Gastrocnemius medialis (tissue), 4 donors: Measurements from ENCODE around the gene AGAP2. TPM values are rescaled to one million over a fixed set of nuclear protein-coding genes. Genes with fewer than 3 reads are reported as not detected.

Experiments used
- ATAC-seq, 2 donors: fragments of 150-250 bp; one replicate each; pipeline ENCODE4 v1.9.1; 2016
- DNase-seq, 2 donors: peaks; one replicate each; pipeline ENCODE4 v3.0.0-alpha.2; 2019
- H3K27ac ChIP-seq, 4 donors: fragments of 200-600 bp; sonication (generic); 1 replicate in 1 of 4; 2 replicates in 3 of 4; pipeline ENCODE4 v1.5.1; 2016 to 2018; ENCODE audit warnings: mild to moderate bottlenecking in 2 of 4, moderate library complexity in 1 of 4
- H3K27me3 ChIP-seq, 3 donors: fragments of 200-600 bp; sonication (generic) in 2 of 3; 1 replicate in 1 of 3; 2 replicates in 2 of 3; pipeline versions ENCODE4 v1.5.1 to v1.6.0; 2016 to 2019; ENCODE audit warnings: mild to moderate bottlenecking in 1 of 3, moderate library complexity in 1 of 3
- H3K36me3 ChIP-seq, 2 donors: fragments of 200-600 bp; sonication (generic) in 1 of 2; one replicate each; pipeline ENCODE4 v1.5.1; 2017 to 2018
- H3K4me1 ChIP-seq, 2 donors: fragments of 200-600 bp; sonication (generic) in 1 of 2; one replicate each; pipeline ENCODE4 v1.5.1; 2016 to 2017; ENCODE audit warnings: mild to moderate bottlenecking in 2 of 2
- H3K4me3 ChIP-seq, 4 donors: fragments of 200-600 bp; sonication (generic) in 3 of 4; 1 replicate in 1 of 4; 2 replicates in 3 of 4; pipeline ENCODE4 v1.5.1; 2016 to 2019; ENCODE audit warnings: mild to moderate bottlenecking in 2 of 4
- H3K9me3 ChIP-seq, 3 donors: fragments of 200-600 bp; sonication (generic) in 2 of 3; 1 replicate in 1 of 3; 2 replicates in 2 of 3; pipeline ENCODE4 v1.5.1; 2016 to 2019
- POLR2A ChIP-seq, 2 donors: fragments of 450-650 bp; IDR thresholded peaks; one replicate each; pipeline ENCODE4 v1.6.1; 2017; ENCODE audit warnings: antibody characterized with exemption in 2 of 2, mild to moderate bottlenecking in 2 of 2, moderate library complexity in 2 of 2
- in situ Hi-C, 4 donors: fragments of 200-750 bp; cut with MboI; loops; one replicate each; pipeline versions ENCODE4 v1.15.0 to v1.8.0; 2017; ENCODE audit warnings: low sequenced_read_pairs in 4 of 4
- intact Hi-C: fragments of 100-400 bp; cut with DNase I; formaldehyde crosslinking; loops from one replicate; pipeline ENCODE4 v1.15.1; 2023; ENCODE audit warnings: low total_unique reads
- total RNA-seq, 4 donors: library from RNA; depleted of rRNA; stranded (reverse); fragments of >200 nt; gene quantifications; one replicate each; pipeline versions ENCODE4 v1.1.0 to v1.2.3, GENCODE V29; 2016
- TF ChIP-seq, protein P1 (sequence below), 5 experiments: fragments of 450-650 bp in 3 of 5; fragments of 200-600 bp in 2 of 5; sonication (generic) in 2 of 5; IDR thresholded peaks in 4 of 5; conservative IDR thresholded peaks in 1 of 5; 1 replicate in 4 of 5; 2 replicates in 1 of 5; pipeline ENCODE4 v1.5.1; 2016 to 2019; ENCODE audit warnings: antibody characterized with exemption in 5 of 5, mild to moderate bottlenecking in 3 of 5, moderate library complexity in 3 of 5

The AGAP2 gene
- total RNA-seq, result 1 to 10 TPM; 1.8 to 5.4 (median 3.7) TPM

DNA sequence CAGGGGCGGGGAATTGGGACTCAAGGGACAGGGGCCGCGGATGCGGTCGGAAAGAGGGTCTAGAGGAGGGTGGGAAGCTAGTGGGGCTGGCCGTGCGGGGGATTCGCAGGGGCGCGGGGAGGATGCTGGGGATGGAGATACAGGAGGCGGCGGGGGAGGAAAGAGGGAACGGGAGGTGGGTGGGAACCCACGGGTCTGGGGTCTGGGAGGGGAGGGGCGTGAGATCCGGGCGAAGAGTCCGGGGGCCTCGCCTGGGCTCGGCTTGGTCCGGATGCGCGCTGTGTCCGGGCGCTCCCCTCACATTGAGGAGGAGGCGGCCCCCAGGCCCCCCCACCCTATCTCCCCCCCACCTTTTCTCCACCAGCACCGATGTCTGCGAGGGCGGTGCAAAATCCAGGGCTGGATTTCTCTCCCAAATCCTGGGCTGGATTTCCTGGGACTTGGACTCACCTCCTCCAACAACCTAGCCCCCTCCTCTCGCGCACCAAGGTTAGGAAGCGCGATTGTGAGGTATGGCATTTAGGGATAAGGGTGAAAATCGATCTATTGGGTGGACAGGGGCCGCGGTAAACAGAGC, at the start of gene AGAP2:
Gene AGAP2 (minus strand): TSS at position 82 of the 577 bp plus-strand sequence. CDS start 496 bp downstream, outside the sequence.
- in situ Hi-C loops, result no loop called here
- peak within 1 kb of the TSS; percentile 23 to 49 (median 47) for H3K4me3 ChIP-seq

GRCh38 chr12:57783861-57784260, 45.3 kb upstream of the AGAP2 start:
- Histone ChIP-seq H3K4me1 (peaks cover 9 to 15% of the 10 kb centered on the region in 2 donors), H3K36me3 (peaks cover 3 to 40% of the 10 kb centered on the region in 2 donors), H3K27me3 (no peaks in the 10 kb centered on the region), H3K9me3 (no peaks in the 10 kb centered on the region), H3K4me3 (peak overlapping the region in 3 of 4 donors; percentile 91 to 98 (median 98)), H3K27ac (no peak overlapping the region)
- DNase-seq (no peak), ATAC-seq (no peak)
- TF ChIP-seq, protein P1, sequence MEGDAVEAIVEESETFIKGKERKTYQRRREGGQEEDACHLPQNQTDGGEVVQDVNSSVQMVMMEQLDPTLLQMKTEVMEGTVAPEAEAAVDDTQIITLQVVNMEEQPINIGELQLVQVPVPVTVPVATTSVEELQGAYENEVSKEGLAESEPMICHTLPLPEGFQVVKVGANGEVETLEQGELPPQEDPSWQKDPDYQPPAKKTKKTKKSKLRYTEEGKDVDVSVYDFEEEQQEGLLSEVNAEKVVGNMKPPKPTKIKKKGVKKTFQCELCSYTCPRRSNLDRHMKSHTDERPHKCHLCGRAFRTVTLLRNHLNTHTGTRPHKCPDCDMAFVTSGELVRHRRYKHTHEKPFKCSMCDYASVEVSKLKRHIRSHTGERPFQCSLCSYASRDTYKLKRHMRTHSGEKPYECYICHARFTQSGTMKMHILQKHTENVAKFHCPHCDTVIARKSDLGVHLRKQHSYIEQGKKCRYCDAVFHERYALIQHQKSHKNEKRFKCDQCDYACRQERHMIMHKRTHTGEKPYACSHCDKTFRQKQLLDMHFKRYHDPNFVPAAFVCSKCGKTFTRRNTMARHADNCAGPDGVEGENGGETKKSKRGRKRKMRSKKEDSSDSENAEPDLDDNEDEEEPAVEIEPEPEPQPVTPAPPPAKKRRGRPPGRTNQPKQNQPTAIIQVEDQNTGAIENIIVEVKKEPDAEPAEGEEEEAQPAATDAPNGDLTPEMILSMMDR (IDR thresholded peaks at IDR 0.05 in 4 of 5, conservative IDR thresholded peaks at IDR 0.05 in 1 of 5), result no peak
- no peak for TF ChIP-seq POLR2A (IDR thresholded peaks at IDR 0.05)
- in situ Hi-C loops (loop anchor here in 1 of 4 donors (5.0 kb wide), 1 partner anchor 123 kb away; no protein-coding TSS in a partner anchor), intact Hi-C loops (loop anchor here (5.0 kb wide), 2 partner anchors 37 to 48 kb away; partner anchors contain the start of gene TSPAN31)

More for the DNA sequence above, at the start of gene AGAP2:
- Histone ChIP-seq H3K27me3 (peaks cover 46 to 55% (median 47%) of the 10 kb centered on the region in 3 donors), H3K4me1 (peaks cover 7 to 27% of the 10 kb centered on the region in 2 donors), H3K9me3 (no peaks in the 10 kb centered on the region), H3K36me3 (no peaks in the 10 kb centered on the region), H3K27ac (peak within 1 kb of the TSS; percentile 41 to 66 (median 58))
- intact Hi-C loops, result no loop called here
- TF ChIP-seq, protein P1 (IDR thresholded peaks at IDR 0.05 in 4 of 5, conservative IDR thresholded peaks at IDR 0.05 in 1 of 5), result no peak
- TF ChIP-seq POLR2A (IDR thresholded peaks at IDR 0.05), result no peak
- DNase-seq (no peak), ATAC-seq (no peak)

DNA sequence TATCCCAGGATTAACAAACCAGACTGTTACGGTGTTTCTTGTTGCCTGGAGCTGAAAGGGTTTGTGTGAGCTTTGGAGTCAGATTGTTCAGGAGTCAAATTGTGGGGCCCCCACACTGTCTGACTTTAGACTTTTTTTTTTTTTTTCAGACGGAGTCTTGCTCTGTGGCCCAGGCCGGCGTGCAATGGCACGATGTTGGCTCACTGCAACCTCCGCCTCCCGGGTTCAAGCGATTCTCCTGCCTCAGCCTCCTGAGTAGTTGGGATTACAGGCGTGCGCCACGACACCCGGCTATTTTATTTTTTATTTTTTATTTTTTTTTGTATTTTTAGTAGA, 44.9 kb upstream of the AGAP2 start:
- DNase-seq (no peak), ATAC-seq (no peak)
- Histone ChIP-seq H3K9me3 (no peaks in the 10 kb centered on the region), H3K36me3 (peaks cover 3 to 38% of the 10 kb centered on the region in 2 donors), H3K27ac (peak overlapping the region in 3 of 4 donors; percentile 84 to 89 (median 86)), H3K4me3 (peak overlapping the region; percentile 89 to 98 (median 94)), H3K27me3 (no peaks in the 10 kb centered on the region), H3K4me1 (peaks cover 9 to 15% of the 10 kb centered on the region in 2 donors)
- no peak for TF ChIP-seq POLR2A (IDR thresholded peaks at IDR 0.05)
- TF ChIP-seq, protein P1 (IDR thresholded peaks at IDR 0.05 in 4 of 5, conservative IDR thresholded peaks at IDR 0.05 in 1 of 5), result no peak
- in situ Hi-C loops, result loop anchor here in 1 of 4 donors (5.0 kb wide), 1 partner anchor 124 kb away; no protein-coding TSS in a partner anchor
- intact Hi-C loops, result loop anchor here (5.0 kb wide), 2 partner anchors 36 to 49 kb away; partner anchors contain the start of gene TSPAN31

- Histone ChIP-seq H3K27me3 (no peaks in the 10 kb centered on the region), H3K27ac (peak within 1 kb of the TSS; percentile 80 to 89 (median 85)), H3K36me3 (peaks cover 3 to 32% of the 10 kb centered on the region in 2 donors), H3K4me1 (peaks cover 9 to 15% of the 10 kb centered on the region in 2 donors), H3K4me3 (peak within 1 kb of the TSS; percentile 89 to 98 (median 94)), H3K9me3 (no peaks in the 10 kb centered on the region)
- in situ Hi-C loops, result loop anchor here in 1 of 4 donors (5.0 kb wide), 1 partner anchor 124 kb away; no protein-coding TSS in a partner anchor
- intact Hi-C loops, result loop anchor here (1.0 to 5.0 kb wide), 4 partner anchors 11 to 122 kb away; partner anchors contain the start of genes EEF1AKMT3, METTL1 and TSPAN31
- DNase-seq (peak; percentile 93 to 94), ATAC-seq (peak; percentile 96)
- TF ChIP-seq POLR2A (IDR thresholded peaks at IDR 0.05), result peak; percentile 56 to 75
- TF ChIP-seq, protein P1 (IDR thresholded peaks at IDR 0.05 in 4 of 5, conservative IDR thresholded peaks at IDR 0.05 in 1 of 5), result peak; percentile 95 to 99 (median 97)
Observed at GRCh38 chr12:57782608-57783465, 44.3 kb upstream of the AGAP2 start, which contains the start of gene TSFM. TSFM (plus strand) TSS chr12:57782787; CDS start chr12:57782802, 15 bp downstream.
